NCI-H1105 treated with DMSO at 0.1 percent for 48 hours (cell line): ENCODE results near the gene VASP.

Experiments
- DNase-seq: peaks from one replicate; lab custom pipeline; 2025; lab: John Stamatoyannopoulos, UW

VASP gene

DNA sequence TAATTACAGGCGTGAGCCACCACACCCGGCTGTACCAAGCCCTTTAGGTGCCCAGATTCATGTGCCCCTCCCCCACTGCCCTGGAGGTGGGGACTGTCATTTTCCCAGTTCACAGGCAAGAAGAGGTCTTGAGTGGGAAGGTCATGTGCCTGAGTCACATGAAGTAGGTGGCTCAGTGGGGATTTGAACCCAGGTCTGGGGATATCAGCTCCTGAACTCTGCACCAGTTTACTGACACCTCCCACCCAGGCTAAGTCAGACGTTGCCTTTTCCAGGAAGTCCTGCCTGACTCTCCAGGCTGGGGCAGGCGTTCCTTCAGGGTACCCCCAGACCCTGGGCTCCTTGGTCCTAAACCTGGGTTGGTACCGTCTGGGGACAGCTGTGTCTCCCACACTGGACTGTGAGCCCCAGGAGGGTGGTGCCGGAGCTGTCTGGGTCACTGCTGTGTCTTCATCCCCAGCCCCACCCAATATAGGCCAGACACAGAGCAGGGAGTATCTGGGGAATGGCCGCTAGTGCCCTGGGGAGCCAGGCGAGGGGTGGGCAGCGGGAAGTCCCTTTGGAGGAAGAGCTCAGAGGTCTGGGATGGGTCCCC is 8.6 kb downstream of the VASP start:
- no peak for DNase-seq

DNA sequence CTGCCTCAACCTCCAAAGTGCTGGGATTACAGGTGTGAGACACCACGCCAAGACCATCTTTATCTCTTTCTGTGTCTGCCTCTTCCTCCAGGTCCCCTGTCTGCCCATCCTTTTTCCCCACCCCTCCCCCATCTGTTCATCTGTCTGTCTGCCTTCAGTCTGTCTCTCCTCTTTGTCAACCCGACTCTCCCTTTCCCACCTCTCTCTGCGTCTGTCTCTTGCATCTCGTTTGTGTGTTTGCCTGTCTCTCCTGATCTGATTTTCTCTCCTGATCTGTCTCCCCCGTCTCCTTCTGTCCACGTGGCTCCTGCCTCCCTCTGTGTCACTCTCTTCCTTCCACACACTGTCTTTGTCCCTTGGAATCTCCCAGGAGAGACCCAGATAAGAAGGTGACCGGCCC is 10.0 kb downstream of the VASP start:
- no peak for DNase-seq

DNA sequence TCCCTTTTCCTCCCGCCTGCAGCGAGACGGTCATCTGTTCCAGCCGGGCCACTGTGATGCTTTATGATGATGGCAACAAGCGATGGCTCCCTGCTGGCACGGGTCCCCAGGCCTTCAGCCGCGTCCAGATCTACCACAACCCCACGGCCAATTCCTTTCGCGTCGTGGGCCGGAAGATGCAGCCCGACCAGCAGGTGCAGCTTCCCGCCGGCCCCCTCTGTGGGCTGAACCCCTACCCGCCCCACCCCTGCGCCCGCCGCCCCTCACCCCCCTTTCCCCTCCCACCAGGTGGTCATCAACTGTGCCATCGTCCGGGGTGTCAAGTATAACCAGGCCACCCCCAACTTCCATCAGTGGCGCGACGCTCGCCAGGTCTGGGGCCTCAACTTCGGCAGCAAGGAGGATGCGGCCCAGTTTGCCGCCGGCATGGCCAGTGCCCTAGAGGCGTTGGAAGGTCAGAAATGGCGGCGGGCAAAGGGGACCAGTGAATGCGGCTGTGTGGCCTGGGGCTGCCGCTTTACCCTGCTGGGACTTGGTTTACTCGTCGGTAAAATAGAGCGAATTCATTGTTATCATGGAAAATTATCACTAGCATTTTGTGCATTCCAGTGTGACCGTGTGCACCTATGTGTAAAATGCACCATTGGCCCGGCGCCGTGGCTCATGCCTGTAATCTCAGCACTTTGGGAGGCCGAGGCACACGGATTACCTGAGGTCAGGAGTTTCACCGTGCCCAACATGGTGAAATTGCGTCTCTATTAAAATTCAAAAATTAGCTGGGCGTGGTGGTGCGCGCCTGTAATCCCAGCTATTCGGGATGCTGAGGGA is 10.6 kb downstream of the VASP start:
- no peak for DNase-seq

DNA sequence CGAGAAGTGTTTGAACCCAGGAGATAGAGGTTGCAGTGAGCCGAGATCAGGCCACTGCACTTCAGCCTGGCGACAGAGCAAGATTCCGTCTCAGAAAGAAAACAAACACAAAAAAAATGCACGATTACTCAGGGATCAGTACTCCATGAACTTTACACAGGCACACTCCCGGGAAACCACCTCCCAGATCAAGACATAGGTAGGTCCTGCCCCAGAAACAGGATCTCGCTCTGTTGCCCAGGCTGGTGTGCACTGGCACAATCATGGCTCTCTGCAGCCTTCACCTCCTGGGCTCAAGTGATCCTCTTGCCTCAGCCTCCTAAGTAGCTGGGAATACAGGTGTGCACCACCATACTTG is 11.2 kb downstream of the VASP start:
- no peak for DNase-seq

DNA sequence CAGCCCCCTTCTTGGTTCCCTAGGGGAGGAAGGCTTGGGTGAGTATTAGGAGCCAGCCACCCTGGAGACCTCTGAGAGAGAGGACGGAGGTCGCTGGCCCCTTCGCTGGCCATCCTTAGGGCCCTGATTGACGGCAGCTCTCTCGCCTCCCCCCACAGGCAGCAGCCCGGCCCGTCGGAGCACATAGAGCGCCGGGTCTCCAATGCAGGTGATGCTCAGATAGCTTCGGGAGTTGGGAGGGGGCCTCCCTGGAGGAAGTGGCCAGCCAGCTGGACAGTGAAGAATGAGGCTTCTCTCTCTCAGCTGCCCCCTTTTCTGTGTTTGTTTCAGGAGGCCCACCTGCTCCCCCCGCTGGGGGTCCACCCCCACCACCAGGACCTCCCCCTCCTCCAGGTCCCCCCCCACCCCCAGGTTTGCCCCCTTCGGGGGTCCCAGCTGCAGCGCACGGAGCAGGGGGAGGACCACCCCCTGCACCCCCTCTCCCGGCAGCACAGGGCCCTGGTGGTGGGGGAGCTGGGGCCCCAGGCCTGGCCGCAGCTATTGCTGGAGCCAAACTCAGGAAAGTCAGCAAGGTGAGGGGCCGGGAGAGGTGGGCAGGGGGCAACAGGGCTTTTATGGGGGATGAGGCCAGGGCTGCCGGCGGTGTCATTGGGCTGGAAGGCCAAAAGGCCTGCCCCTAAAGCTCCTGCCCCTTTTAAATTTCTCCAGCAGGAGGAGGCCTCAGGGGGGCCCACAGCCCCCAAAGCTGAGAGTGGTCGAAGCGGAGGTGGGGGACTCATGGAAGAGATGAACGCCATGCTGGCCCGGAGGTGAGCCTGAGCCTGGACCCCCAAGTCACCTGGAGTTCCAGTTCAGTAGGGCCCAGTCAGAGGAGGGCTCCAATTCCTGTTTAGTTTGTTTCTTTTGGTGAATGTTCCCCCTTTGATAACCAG is 15.0 kb downstream of the VASP start:
- no peak for DNase-seq

DNA sequence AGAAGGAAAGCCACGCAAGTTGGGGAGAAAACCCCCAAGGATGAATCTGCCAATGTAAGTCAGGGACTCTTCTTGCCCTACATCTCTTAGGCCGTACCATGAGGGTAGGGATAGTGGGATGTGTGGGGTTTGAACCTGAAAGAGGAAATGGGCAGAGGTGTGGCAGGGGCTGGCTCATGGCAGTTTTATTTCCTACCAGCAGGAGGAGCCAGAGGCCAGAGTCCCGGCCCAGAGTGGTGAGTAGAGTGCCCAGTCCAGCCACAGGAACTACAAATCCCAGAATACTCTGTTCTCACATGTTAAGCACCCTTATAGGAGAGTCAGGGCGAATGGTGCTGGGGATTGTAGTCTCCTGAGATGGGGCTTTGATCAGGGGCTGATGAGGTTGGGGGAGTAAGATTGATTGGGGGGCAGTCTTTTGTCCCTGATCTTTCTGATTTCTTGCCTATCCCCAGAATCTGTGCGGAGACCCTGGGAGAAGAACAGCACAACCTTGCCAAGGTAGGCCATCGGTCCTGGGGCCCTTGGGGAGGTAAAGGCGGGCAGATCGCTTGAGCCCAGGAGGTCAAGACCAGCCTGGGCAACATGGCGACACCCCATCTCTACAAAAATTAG is 16.5 kb downstream of the VASP start:
- peak; percentile 91 for DNase-seq

DNA sequence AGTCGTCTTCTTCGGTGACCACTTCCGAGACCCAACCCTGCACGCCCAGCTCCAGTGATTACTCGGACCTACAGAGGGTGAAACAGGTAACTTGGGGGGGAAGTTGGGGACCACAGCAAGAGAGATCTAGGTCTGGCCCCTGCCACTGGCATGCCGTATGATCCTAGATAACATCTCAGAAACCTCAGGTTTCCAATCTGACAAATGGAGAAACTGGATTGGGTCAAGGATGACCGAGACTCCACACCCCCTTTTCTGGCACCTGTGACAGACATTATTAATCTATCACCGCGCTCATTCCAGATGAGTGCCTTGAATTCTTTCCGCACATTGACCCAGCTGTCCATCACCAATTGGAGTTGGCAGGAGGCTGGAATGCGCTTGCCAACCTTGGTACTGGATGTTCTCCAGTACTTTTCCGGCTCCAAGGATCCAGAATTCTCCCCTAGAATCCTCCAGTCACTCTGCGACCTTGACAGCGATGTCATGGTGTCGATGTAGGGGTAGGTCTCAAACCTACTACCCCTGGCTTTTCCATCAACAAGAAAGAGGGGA is 17.4 kb downstream of the VASP start:
- DNase-seq, result no peak

DNA sequence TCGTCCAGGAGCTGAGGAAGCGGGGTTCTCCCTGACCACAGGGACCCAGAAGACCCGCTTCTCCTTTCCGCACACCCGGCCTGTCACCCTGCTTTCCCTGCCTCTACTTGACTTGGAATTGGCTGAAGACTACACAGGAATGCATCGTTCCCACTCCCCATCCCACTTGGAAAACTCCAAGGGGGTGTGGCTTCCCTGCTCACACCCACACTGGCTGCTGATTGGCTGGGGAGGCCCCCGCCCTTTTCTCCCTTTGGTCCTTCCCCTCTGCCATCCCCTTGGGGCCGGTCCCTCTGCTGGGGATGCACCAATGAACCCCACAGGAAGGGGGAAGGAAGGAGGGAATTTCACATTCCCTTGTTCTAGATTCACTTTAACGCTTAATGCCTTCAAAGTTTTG is 18.9 kb downstream of the VASP start:
- DNase-seq, result peak; percentile 54

DNA sequence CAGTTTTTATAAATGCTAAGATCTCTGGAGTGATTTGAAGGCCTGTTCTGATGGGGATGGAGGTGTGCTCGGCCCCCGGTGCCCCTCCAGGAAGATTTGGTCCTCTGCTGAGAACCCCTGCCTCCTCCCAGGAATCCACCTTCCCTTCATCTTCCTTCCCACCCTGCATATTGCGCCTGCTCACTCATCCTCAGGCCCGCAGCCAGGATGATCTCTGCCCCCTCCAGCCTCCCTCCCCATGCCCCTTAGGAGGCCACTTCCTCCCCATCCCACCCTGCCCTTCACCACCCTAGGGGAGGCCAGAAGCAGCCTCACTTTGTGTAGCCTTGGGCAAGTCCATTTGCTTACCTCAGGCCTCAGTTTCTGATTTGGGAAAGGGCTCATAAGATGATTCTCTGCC is 19.7 kb downstream of the VASP start:
- DNase-seq, result no peak

DNA sequence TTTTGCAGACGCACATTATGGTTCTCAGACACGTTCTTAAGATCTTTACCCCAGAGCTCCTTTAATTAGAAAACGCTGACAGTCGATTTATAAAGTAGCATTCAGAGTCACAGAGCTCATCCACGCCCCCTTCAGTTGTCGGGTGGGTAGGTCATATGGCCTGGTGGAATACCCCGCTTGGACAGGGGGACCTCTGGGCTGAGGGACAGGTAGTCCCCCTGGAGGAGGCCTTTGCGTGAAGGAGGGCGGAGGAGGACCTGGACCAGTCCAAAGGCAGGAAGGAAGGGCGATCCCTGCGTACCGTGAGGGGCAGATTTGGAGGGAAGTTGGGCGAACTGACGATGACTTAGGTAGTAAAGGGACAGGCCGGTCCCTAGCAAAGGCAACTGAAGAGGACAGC is 20.5 kb downstream of the VASP start:
- DNase-seq, result no peak

DNA sequence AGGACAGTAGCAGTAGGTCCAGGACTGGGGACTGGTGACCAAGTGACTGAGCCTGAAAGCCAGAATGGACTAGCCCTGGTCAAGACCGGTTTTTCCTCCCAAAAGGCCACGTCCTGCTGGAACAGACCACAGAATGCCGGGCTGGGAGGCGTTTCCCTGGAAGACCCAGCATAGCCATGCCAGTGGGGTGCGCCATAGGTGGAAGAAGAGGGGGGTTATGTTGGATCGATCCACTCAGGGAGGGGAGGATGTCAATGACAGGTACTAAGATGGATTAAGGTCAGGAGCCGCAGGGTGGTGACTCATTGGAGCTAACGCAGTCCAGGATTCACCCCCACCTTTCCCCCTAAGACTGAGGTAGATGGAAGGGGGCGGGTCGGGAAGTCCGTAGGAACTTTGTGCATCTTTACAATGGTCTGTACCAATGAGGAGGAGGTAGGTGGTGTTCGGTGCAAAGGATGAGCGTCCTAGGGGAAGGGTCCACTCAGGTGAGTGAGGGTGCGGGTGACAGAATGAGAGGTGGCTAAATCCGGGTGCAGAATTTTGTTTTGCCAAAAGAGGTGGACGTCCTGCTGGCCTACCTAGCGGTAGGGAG is 21.0 kb downstream of the VASP start:
- no peak for DNase-seq

DNA sequence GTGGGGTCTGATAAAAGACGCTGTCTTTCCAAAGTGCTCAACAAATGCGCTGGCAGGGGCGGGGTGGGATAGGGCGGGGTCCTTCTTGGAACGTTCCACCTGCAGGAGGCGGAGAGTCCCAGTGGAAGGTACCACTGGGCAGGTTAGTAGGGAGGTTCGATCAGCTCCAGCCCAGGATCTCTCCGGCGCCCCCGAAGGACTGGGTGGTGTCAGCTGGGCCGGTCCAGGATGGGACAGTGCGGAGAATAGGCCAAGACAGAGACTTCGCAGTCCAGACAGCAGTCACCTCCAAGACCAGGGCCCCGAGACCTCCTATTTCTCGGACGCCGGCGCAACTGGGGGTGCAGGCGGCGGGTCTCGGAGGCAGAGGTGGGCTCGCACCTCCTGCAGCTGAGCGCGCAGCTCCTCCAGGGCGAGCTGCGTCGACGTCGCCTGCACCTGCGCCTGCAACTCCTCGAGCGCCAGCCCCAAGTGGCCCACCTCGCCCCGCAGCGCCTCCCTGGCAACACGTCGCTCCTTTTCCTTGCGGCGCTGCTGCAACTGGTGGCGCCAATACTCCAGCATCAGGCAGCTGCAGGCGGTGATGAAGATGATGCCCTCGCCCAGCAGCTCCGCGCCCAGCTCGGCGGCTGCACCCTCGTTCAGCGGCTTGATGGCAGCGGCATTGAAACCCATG is 21.6 kb downstream of the VASP start:
- DNase-seq, result peak; percentile 84

DNA sequence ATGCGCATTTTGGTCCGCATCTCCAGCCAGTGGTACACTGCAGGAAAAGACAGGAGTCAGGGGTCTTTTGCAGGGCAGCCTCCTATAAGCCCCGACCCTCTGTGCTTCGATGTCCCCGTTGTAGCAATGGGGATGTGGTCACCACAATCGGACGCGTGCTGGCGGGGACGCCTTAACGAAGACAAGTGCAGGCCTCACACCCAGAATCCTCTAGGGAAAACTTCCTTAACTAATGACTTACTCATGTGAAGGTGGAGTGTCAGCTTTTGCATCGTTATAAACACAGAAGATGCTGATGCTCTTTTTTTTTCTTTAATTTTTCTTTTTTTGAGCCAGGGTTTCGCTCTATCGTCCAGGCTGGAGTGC is 22.1 kb downstream of the VASP start:
- DNase-seq, result peak; percentile 46

DNA sequence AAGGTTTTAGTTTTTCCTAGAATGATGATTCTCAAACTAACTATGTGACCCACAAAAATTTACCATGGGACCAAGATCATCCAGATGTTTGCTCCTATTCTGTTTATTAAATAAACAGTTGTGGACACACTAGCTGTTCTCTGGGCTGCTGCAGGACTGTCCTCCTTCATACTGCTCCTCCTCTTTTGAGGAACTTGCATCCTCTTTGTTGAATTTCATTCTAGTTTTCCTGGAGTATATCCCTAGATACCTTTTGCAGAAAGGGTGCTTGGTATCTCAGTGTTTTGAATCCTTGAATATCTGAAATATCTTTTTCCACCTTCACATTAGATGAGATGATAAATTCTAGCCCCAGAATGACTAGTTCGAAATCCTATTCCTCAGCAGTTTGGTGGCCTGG is 24.1 kb downstream of the VASP start:
- no peak for DNase-seq

DNA sequence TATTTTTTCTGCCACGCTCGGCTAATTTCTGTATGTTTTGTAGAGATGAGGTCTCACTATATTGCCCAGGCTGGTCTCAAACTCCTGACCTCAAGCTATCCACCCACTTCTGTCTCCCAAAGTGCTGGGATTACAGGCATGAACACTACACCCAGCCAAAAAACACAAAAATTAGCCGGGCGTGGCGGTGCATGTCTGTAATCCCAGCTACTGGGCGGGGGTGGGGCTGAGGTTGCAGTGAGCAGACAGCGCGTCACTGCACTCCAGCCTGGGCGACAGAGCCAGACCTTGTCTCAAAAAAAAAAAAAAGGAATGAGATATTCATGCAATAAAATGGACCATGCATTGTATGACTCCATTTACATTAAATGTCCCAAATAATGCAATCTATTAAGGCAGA is 32.2 kb downstream of the VASP start:
- DNase-seq, result no peak

DNA sequence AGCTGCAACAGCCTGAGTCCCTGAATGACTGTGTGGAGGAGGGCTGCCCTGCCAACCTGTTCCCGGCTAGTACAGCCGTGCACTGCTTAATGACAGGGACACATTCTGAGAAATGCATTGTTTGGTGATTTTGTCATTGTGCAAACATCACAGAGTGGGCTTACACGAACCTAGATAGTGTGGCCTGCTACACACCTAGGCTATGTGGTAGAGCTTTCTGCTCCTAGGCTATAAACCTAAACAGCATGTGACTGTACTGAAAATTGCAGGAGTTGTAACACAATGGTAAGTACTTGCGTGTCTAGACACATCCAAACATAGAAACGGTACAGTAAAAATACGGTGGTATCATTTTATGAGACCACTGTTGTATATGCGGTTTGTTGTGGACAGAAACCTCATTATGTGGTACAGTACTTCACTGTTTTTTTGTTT is 35.0 kb downstream of the VASP start:
- peak; percentile 45 for DNase-seq

DNA sequence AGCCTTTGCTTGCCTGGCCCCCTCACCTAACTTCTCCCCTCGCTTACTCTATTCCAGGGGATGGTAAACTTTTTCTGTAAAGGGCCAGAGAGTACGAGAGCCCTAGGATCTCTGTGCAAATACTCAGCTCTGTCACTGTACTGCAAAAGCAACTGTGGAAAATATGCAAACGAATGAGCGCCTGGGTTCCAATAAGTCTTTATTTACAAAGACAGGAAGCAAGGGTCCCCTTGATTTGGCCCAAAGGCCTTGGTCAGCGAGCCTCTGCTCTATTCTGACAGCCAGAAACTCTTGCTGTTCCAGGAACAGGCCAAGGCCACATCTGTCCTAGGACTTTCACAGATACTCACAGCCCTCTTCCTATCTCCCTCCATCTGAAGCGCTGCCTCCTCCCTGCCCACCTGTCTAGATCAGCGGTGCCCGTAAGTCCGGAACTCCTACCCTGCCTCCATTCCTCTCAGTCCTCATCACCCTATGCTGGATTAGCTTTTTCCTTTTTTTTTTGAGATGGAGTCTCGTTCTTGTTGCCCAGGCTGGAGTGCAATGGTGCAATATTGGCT is 40.0 kb downstream of the VASP start:
- DNase-seq, result no peak

DNA sequence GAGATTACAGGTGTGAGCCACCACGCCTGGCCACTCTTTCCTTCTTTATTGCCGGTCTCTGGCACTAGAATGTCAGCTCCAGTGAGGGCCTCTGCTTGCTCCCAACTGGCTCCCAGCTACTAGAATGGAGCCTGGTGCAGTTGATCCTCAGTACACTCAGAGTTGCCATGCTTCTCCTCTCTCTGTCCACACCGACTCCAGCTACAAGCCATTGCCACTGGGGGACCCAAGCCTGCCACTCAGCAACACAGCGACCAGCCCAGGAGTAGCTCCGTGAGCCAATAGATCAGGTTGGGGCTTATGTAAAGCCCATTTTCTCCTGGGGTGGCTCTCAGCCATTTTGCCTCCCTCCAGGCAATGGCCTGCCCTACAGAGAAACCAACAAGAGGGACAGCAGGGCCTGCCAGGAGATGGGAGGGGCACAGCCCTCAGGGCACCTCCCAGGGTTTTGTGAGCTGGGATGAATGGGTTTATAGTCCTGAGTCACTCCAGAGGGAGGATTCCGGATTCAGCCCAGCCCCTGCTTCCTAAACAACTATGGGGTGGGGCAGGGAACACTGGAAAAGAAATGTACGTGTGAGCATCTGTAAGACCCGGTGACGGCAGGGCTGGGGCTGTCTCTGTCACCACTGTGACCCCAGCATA is 40.8 kb downstream of the VASP start:
- no peak for DNase-seq

DNA sequence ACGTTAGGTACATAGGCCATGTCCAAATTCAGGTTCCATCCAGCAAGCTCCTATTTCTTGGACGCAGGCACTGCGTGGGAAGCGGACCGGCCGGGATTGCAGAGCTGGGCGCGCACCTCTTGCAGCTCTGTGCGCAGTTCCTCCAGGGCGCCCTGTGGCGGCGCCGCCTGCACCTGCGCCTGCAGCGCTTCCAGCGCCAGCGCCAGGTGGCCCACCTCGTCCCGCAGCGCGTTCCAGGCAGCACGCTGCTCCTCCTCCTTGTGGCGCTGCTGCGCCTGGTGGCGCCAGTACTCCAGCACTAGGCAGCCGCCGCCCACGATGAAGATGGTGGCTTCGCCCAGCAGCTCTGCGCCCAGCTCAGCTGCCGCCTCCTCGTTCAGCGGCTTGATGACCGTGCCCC is 46.2 kb downstream of the VASP start:
- no peak for DNase-seq

DNA sequence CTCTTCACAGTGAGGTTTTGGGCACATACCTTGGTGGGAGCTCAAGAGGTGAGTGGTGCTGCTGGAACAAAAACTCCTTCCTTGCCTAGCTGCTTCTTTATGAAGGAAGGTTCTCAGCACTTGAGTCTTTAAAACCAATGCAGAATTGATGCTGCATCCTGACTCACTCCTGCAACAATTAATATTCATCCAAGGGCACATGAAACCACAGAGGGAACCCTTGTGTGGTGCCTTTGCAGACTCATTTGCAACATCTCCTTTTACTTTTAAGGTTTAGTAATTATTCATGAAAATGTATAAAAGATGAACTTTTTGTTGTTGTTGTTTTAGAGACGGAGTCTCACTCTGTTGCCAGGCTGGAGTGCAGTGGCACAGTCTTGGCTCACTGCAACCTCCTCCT is 47.2 kb downstream of the VASP start:
- DNase-seq, result no peak
